HepG2 (cell line): ENCODE results near the gene BLVRB. TPM values are rescaled to one million over a fixed set of nuclear protein-coding genes. Genes with fewer than 3 reads are reported as not detected.
A peak's percentile ranks its signal among the peaks of the same experiment; 100 is the strongest.

Experiments
- BRF2 ChIP-seq: sonication (generic); formaldehyde crosslinking; IDR thresholded peaks from 2 replicates; pipeline ENCODE4 v1.8.1; 2022; ENCODE audit warnings: mild to moderate bottlenecking, missing genetic modification reagents
- EP300 ChIP-seq, 3 experiments: sonication (generic) in 1 of 3; formaldehyde crosslinking in 1 of 3; IDR thresholded peaks; 2 replicates each; pipeline versions ENCODE4 v1.5.1 to v1.6.1; 2011 to 2020; ENCODE audit warnings: low read depth in 2 of 3, low read length in 2 of 3, borderline replicate concordance in 1 of 3, improper control_type of control experiment in 1 of 3, mild to moderate bottlenecking in 1 of 3, missing genetic modification reagents in 1 of 3, moderate library complexity in 1 of 3
- ETV6 ChIP-seq: sonication (generic); formaldehyde crosslinking; conservative IDR thresholded peaks from 2 replicates; pipeline ENCODE4 v1.4.0; 2020; ENCODE audit warnings: missing genetic modification reagents
- FOXC1 ChIP-seq: sonication (generic); formaldehyde crosslinking; IDR thresholded peaks from 2 replicates; pipeline ENCODE4 v1.8.0; 2022; ENCODE audit warnings: mild to moderate bottlenecking, missing genetic modification reagents, borderline replicate concordance
- GPN1 ChIP-seq: sonication (generic); formaldehyde crosslinking; IDR thresholded peaks from 2 replicates; pipeline ENCODE4 v1.5.1; 2020; ENCODE audit warnings: missing genetic modification reagents, borderline replicate concordance
- GTF2F1 ChIP-seq: fragments of 150-350 bp; IDR thresholded peaks from 2 replicates; pipeline ENCODE4 v1.6.1; 2014; ENCODE audit warnings: low read length
- HCFC1 ChIP-seq: fragments of 150-350 bp; IDR thresholded peaks from 2 replicates; pipeline ENCODE4 v1.6.1; 2014; ENCODE audit warnings: low read depth, low read length
- ISL2 ChIP-seq: sonication (generic); formaldehyde crosslinking; IDR thresholded peaks from 2 replicates; pipeline ENCODE4 v1.5.0; 2020; ENCODE audit warnings: missing genetic modification reagents
- MAFF ChIP-seq: IDR thresholded peaks from 2 replicates; pipeline ENCODE4 v1.6.1; 2011; ENCODE audit warnings: low read depth, low read length, improper control_type of control experiment
- MAX ChIP-seq: IDR thresholded peaks from 2 replicates; pipeline ENCODE4 v1.6.1; 2012; ENCODE audit warnings: inconsistent platforms
- PAWR ChIP-seq: sonication (generic); formaldehyde crosslinking; IDR thresholded peaks from 2 replicates; pipeline ENCODE4 v1.4.0; 2020; ENCODE audit warnings: missing genetic modification reagents, mild to moderate bottlenecking, borderline replicate concordance
- RBM39 ChIP-seq: fragments of 200-400 bp; formaldehyde crosslinking; IDR thresholded peaks from one replicate; pipeline ENCODE4 v1.6.1; 2018; ENCODE audit warnings: antibody characterized with exemption, mild to moderate bottlenecking, low read depth, low read length; ENCODE audit not compliant: poor library complexity, severe bottlenecking
- RORA ChIP-seq: sonication (generic); formaldehyde crosslinking; IDR thresholded peaks from 2 replicates; pipeline ENCODE4 v1.5.0; 2020; ENCODE audit warnings: mild to moderate bottlenecking, missing genetic modification reagents, moderate library complexity
- SMAD9 ChIP-seq: sonication (generic); formaldehyde crosslinking; IDR thresholded peaks from 2 replicates; pipeline ENCODE4 v1.5.1; 2020; ENCODE audit warnings: mild to moderate bottlenecking, missing genetic modification reagents
- SOX13 ChIP-seq, 3 experiments: fragments of 450-650 bp in 1 of 3; sonication (generic) in 1 of 3; formaldehyde crosslinking in 1 of 3; IDR thresholded peaks in 2 of 3; conservative IDR thresholded peaks in 1 of 3; 2 replicates each; pipeline versions ENCODE4 v1.5.0 to v1.6.1; 2016 to 2020; ENCODE audit warnings: antibody characterized with exemption in 1 of 3, mild to moderate bottlenecking in 1 of 3, missing compliant biosample characterization in 1 of 3, missing genetic modification reagents in 1 of 3, moderate library complexity in 1 of 3
- ZBTB49 ChIP-seq: sonication (generic); formaldehyde crosslinking; IDR thresholded peaks from 2 replicates; pipeline ENCODE4 v1.4.0; 2020; ENCODE audit warnings: missing genetic modification reagents, borderline replicate concordance
- ZEB1 ChIP-seq: IDR thresholded peaks from 2 replicates; pipeline ENCODE4 v1.6.1; 2012; ENCODE audit warnings: mild to moderate bottlenecking, low read depth, inconsistent platforms; ENCODE audit not compliant: insufficient replicate concordance
- ZFP41 ChIP-seq: sonication (generic); formaldehyde crosslinking; IDR thresholded peaks from 2 replicates; pipeline ENCODE4 v1.4.0; 2020; ENCODE audit warnings: mild to moderate bottlenecking, missing genetic modification reagents, borderline replicate concordance
- ZNF383 ChIP-seq: sonication (generic); formaldehyde crosslinking; IDR thresholded peaks from 2 replicates; pipeline ENCODE4 v1.4.0; 2020; ENCODE audit warnings: missing genetic modification reagents, mild to moderate bottlenecking, borderline replicate concordance
- ZNF510 ChIP-seq: sonication (generic); formaldehyde crosslinking; IDR thresholded peaks from 2 replicates; pipeline ENCODE4 v1.4.0; 2020; ENCODE audit warnings: low read depth, mild to moderate bottlenecking, missing genetic modification reagents
- ZNF512 ChIP-seq: sonication (generic); formaldehyde crosslinking; IDR thresholded peaks from 2 replicates; pipeline ENCODE4 v1.4.0; 2020; ENCODE audit warnings: mild to moderate bottlenecking, missing genetic modification reagents
- ZNF703 ChIP-seq: sonication (generic); formaldehyde crosslinking; IDR thresholded peaks from 2 replicates; pipeline ENCODE4 v1.5.1; 2020; ENCODE audit warnings: missing genetic modification reagents, mild to moderate bottlenecking, moderate library complexity, borderline replicate concordance
- ZNF83 ChIP-seq: sonication (generic); formaldehyde crosslinking; IDR thresholded peaks from 2 replicates; pipeline ENCODE4 v1.4.0; 2020; ENCODE audit warnings: missing genetic modification reagents, mild to moderate bottlenecking, borderline replicate concordance
- polyA plus RNA-seq, 8 experiments: library from polyadenylated mRNA; depleted of rRNA in 3 of 8; stranded (reverse) in 7 of 8; unstranded in 1 of 8; fragments of >200 nt; fragmentation: Illumina TruSeq in 4 of 8; extraction: Trizol in 4 of 8; gene quantifications; 2 replicates each; pipeline versions ENCODE4 v1.2.1 to v1.2.3, GENCODE V29; 2011 to 2016; ENCODE audit warnings: low read depth in 4 of 8, missing spikeins in 1 of 8, mixed read lengths in 1 of 8; ENCODE audit not compliant: insufficient read depth in 1 of 8
- total RNA-seq, 5 experiments: library from RNA; depleted of rRNA; stranded (reverse); fragments of >200 nt; fragmentation: Illumina TruSeq; extraction: Trizol; gene quantifications; 2 replicates each; pipeline ENCODE4 v1.2.3, GENCODE V29; 2016; ENCODE audit warnings: low read depth in 1 of 5

BLVRB gene
- total and polyA plus RNA-seq, 2 of the 13 experiments (the other 11 are each of a cell fraction or from before 2014, with no cell fraction given), result 25.9 to 51.4 TPM

- TF ChIP-seq ZBTB49 (CRISPR knock-in tag) (no peak), ZNF703 (CRISPR knock-in tag) (no peak), SOX13 (IDR thresholded peaks at IDR 0.05) (no peak), SOX13 (CRISPR knock-in tag; conservative IDR thresholded peaks at IDR 0.05 in 1 of 2, IDR thresholded peaks at IDR 0.05 in 1 of 2) (peak in 1 of 2 experiments; percentile 51; a peak in 1 of 4 replicates), GPN1 (CRISPR knock-in tag) (no peak), ISL2 (CRISPR knock-in tag) (no peak), ZNF512 (CRISPR knock-in tag) (no peak), ZNF510 (CRISPR knock-in tag) (no peak), HCFC1 (no peak), BRF2 (CRISPR knock-in tag) (no peak; the same call in 1 of the 2 replicates), PAWR (no peak), ETV6 (CRISPR knock-in tag) (no peak), ZEB1 (no peak), FOXC1 (CRISPR knock-in tag) (no peak), RBM39 (no peak), RORA (no peak), MAFF (no peak), MAX (peak; percentile 81), ZNF383 (CRISPR knock-in tag) (no peak), SMAD9 (CRISPR knock-in tag) (no peak), ZFP41 (CRISPR knock-in tag) (no peak), ZNF83 (CRISPR knock-in tag) (no peak), GTF2F1 (no peak), EP300 (IDR thresholded peaks at IDR 0.05; ENCODE audit: low read depth in 2 of 2, low read length in 2 of 2) (no peak), EP300 (CRISPR knock-in tag; IDR thresholded peaks at IDR 0.05; ENCODE audit: borderline replicate concordance) (no peak)
Observed at GRCh38 chr19:40433391-40434216, 31.9 kb downstream of the BLVRB start (continued).
